Neural cell (in vitro differentiated cells): ENCODE data around the gene IL20RB.

Experiments used
- EP300 ChIP-seq: fragments of 450-650 bp; conservative IDR thresholded peaks from 2 replicates; pipeline ENCODE4 v1.6.1; 2014; ENCODE audit warnings: antibody characterized with exemption, mild to moderate bottlenecking, moderate library complexity; ENCODE audit not compliant: poor library complexity, severe bottlenecking
- EZH2 ChIP-seq: fragments of 200-600, 300-800 bp; shearing (Covaris generic), sonication (generic); IDR thresholded peaks from 2 replicates; pipeline ENCODE4 v1.6.1; 2014; ENCODE audit warnings: antibody characterized with exemption, low read length, borderline replicate concordance, mild to moderate bottlenecking; ENCODE audit not compliant: insufficient read depth, poor library complexity, severe bottlenecking
- MXI1 ChIP-seq: fragments of 450-650 bp; conservative IDR thresholded peaks from 2 replicates; pipeline ENCODE4 v1.6.1; 2014; ENCODE audit warnings: antibody characterized with exemption, mild to moderate bottlenecking; ENCODE audit not compliant: poor library complexity, severe bottlenecking
- POLR2AphosphoS5 ChIP-seq: IDR thresholded peaks from 2 replicates; pipeline ENCODE4 v1.6.1; 2012
- RAD21 ChIP-seq: fragments of 450-650 bp; conservative IDR thresholded peaks from 2 replicates; pipeline ENCODE4 v1.6.1; 2014; ENCODE audit warnings: antibody characterized with exemption, mild to moderate bottlenecking, moderate library complexity
- SMC3 ChIP-seq: fragments of 450-650 bp; conservative IDR thresholded peaks from 2 replicates; pipeline ENCODE4 v1.6.1; 2014; ENCODE audit warnings: antibody characterized with exemption, mild to moderate bottlenecking, moderate library complexity; ENCODE audit not compliant: poor library complexity
- TAF1 ChIP-seq: IDR thresholded peaks from 2 replicates; pipeline ENCODE4 v1.6.1; 2012; ENCODE audit warnings: low read depth
- TF ChIP-seq, protein P1 (sequence below): fragments of 450-650 bp; IDR thresholded peaks from 2 replicates; pipeline ENCODE4 v1.5.1; 2014; ENCODE audit warnings: antibody characterized with exemption, mild to moderate bottlenecking, moderate library complexity; ENCODE audit not compliant: poor library complexity, severe bottlenecking

DNA sequence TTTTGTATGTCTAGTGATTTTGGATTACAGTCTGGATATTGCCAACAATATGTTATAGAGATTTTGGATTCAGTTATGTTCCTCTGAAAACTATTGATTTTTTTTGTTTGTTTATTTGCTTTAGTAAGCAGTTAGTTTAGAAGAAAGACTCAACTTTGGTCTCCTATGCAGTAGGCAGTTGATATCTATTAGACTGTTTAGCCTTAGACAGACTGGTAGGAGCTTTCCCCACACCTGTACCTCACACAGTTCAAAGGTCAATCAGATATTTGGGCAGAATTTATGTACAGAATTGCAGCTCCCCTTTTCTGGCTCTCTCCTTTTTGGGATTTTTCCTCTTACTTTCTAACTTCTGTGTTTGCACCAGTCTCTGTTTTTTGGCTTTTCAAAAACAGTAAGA lies 42.3 kb downstream of the IL20RB start:
- TF ChIP-seq, protein P1, sequence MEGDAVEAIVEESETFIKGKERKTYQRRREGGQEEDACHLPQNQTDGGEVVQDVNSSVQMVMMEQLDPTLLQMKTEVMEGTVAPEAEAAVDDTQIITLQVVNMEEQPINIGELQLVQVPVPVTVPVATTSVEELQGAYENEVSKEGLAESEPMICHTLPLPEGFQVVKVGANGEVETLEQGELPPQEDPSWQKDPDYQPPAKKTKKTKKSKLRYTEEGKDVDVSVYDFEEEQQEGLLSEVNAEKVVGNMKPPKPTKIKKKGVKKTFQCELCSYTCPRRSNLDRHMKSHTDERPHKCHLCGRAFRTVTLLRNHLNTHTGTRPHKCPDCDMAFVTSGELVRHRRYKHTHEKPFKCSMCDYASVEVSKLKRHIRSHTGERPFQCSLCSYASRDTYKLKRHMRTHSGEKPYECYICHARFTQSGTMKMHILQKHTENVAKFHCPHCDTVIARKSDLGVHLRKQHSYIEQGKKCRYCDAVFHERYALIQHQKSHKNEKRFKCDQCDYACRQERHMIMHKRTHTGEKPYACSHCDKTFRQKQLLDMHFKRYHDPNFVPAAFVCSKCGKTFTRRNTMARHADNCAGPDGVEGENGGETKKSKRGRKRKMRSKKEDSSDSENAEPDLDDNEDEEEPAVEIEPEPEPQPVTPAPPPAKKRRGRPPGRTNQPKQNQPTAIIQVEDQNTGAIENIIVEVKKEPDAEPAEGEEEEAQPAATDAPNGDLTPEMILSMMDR = no peak
- TF ChIP-seq TAF1 (no peak), SMC3 (no peak), EP300 (no peak), EZH2 (no peak), POLR2AphosphoS5 (no peak), RAD21 (no peak), MXI1 (no peak)
